H1 (cell line): ENCODE results near the gene SEMA3E.

Experiments used
- CTCF ChIP-seq, 3 experiments: IDR thresholded peaks; 1 replicate in 2 of 3; 2 replicates in 1 of 3; pipeline versions ENCODE4 v1.5.1 to v1.6.1; 2011; ENCODE audit warnings: low read length in 3 of 3, mild to moderate bottlenecking in 3 of 3, inconsistent platforms in 2 of 3, low read depth in 1 of 3, moderate library complexity in 1 of 3; ENCODE audit not compliant: insufficient read depth in 1 of 3; ENCODE audit errors: control extremely low read depth in 1 of 3
- EZH2 ChIP-seq: fragments of 200-600 bp; sonication (generic); IDR thresholded peaks from 2 replicates; pipeline ENCODE4 v1.7.1; 2012; ENCODE audit warnings: low read depth, mild to moderate bottlenecking, moderate library complexity, low read length, inconsistent platforms; ENCODE audit not compliant: severe bottlenecking
- JUND ChIP-seq: IDR thresholded peaks from 2 replicates; pipeline ENCODE4 v1.6.1; 2011; ENCODE audit warnings: mild to moderate bottlenecking, improper control_type of control experiment, low read length
- MAX ChIP-seq: IDR thresholded peaks from 2 replicates; pipeline ENCODE4 v1.6.1; 2012; ENCODE audit warnings: inconsistent platforms
- POLR2A ChIP-seq, 2 experiments: IDR thresholded peaks; 1 replicate in 1 of 2; 2 replicates in 1 of 2; pipeline ENCODE4 v1.6.1; 2011; ENCODE audit warnings: low read depth in 2 of 2, low read length in 2 of 2, mild to moderate bottlenecking in 2 of 2; ENCODE audit errors: control extremely low read depth in 1 of 2
- RAD21 ChIP-seq, 2 experiments: IDR thresholded peaks in 1 of 2; conservative IDR thresholded peaks in 1 of 2; 2 replicates each; pipeline ENCODE4 v1.6.1; 2011; ENCODE audit warnings: low read depth in 2 of 2, low read length in 2 of 2, improper control_type of control experiment in 1 of 2, inconsistent platforms in 1 of 2, mild to moderate bottlenecking in 1 of 2, moderate library complexity in 1 of 2
- RBBP5 ChIP-seq: IDR thresholded peaks from 2 replicates; pipeline ENCODE4 v1.7.1; 2012; ENCODE audit warnings: low read depth, mild to moderate bottlenecking, inconsistent platforms, low read length, moderate library complexity, borderline replicate concordance
- YY1 ChIP-seq: IDR thresholded peaks from 2 replicates; pipeline ENCODE4 v1.6.1; 2011; ENCODE audit warnings: low read depth, mild to moderate bottlenecking, low read length

GRCh38 chr7:83426325-83426724, 222.6 kb downstream of the SEMA3E start:
- TF ChIP-seq CTCF (IDR thresholded peaks at IDR 0.05; ENCODE audit: control extremely low read depth in 1 of 3, insufficient read depth in 1 of 3, low read depth in 1 of 3, low read length in 3 of 3) (peak in 1 of 3 experiments; percentile 33; a peak in 2 of 4 replicates), RAD21 (IDR thresholded peaks at IDR 0.05 in 1 of 2, conservative IDR thresholded peaks at IDR 0.05 in 1 of 2; ENCODE audit: low read depth in 2 of 2, low read length in 2 of 2) (peak in 1 of 2 experiments; percentile 34; a peak in 2 of 4 replicates), JUND (no peak), MAX (no peak), EZH2 (no peak), POLR2A (IDR thresholded peaks at IDR 0.05; ENCODE audit: control extremely low read depth in 1 of 2, low read depth in 2 of 2, low read length in 2 of 2) (no peak), RBBP5 (no peak), YY1 (no peak)
